HG03064 (cell line): Measurements from ENCODE around the gene ENHO.

Experiments used
- ATAC-seq: cut with Tn5 transposase; IDR thresholded peaks from one replicate; pipeline ENCODE4 v1.9.1; 2021; ENCODE audit warnings: low read depth; ENCODE audit not compliant: unreplicated experiment

Gene ENHO

GRCh38 chr9:34508951-34509350, 13.8 kb downstream of the ENHO start:
- no peak for ATAC-seq

GRCh38 chr9:34508463-34508862, 14.3 kb downstream of the ENHO start:
- ATAC-seq, result no peak

GRCh38 chr9:34507966-34508365, 14.8 kb downstream of the ENHO start:
- no peak for ATAC-seq

- no peak for ATAC-seq
These were observed 15.2 kb downstream of the ENHO start for GRCh38 chr9:34507556-34507955.

- ATAC-seq, result no peak
These were observed 16.2 kb downstream of the ENHO start for GRCh38 chr9:34506623-34507022.

- ATAC-seq, result no peak
These were observed 17.2 kb downstream of the ENHO start for GRCh38 chr9:34505370-34506120.

GRCh38 chr9:34503406-34503805, 19.4 kb downstream of the ENHO start:
- ATAC-seq, result no peak

- no peak for ATAC-seq
These were observed 19.9 kb downstream of the ENHO start for GRCh38 chr9:34502891-34503290.

- no peak for ATAC-seq
These were observed 20.3 kb downstream of the ENHO start for GRCh38 chr9:34502471-34502870.

GRCh38 chr9:34501889-34502425, 20.8 kb downstream of the ENHO start:
- ATAC-seq, result no peak

- ATAC-seq, result no peak
These were observed 21.4 kb downstream of the ENHO start for GRCh38 chr9:34501372-34501771.

GRCh38 chr9:34500623-34501267, 22.0 kb downstream of the ENHO start:
- ATAC-seq, result no peak

GRCh38 chr9:34499076-34499475, 23.7 kb downstream of the ENHO start:
- ATAC-seq, result no peak

- no peak for ATAC-seq
These were observed 24.2 kb downstream of the ENHO start for GRCh38 chr9:34498553-34498952.

- ATAC-seq, result no peak
These were observed 26.6 kb downstream of the ENHO start for GRCh38 chr9:34496149-34496712.

- no peak for ATAC-seq
These were observed 28.7 kb downstream of the ENHO start for GRCh38 chr9:34493972-34494535.

GRCh38 chr9:34492051-34492450, 30.7 kb downstream of the ENHO start:
- no peak for ATAC-seq

- no peak for ATAC-seq
These were observed 31.2 kb downstream of the ENHO start for GRCh38 chr9:34491596-34491995.

GRCh38 chr9:34490760-34491159, 32.0 kb downstream of the ENHO start:
- ATAC-seq, result no peak

- ATAC-seq, result no peak
These were observed 32.4 kb downstream of the ENHO start for GRCh38 chr9:34490360-34490759.

- no peak for ATAC-seq
These were observed 36.2 kb downstream of the ENHO start for GRCh38 chr9:34486572-34486971.
